HCT116 (cell line): ENCODE results near the gene RNF150. TPM values are rescaled to one million over a fixed set of nuclear protein-coding genes. Genes with fewer than 3 reads are reported as not detected.

Experiments used
- ATAC-seq: fragments of 200-7000 bp; cut with Tn5 transposase; 2 replicates; pipeline ENCODE4 v1.9.1; 2020; ENCODE audit warnings: mild to moderate bottlenecking, moderate library complexity
- BruUV-seq: library from RNA; stranded (reverse); fragments of 400-500 nt; replicated peaks from 2 replicates; lab custom pipeline; 2021; lab: Mats Ljungman, UMichigan
- CTCF ChIA-PET: fragments of 300-600 bp; sonication (Branson Sonifier 250); formaldehyde crosslinking; loops from one replicate; lab custom pipeline; 2021; ENCODE audit warnings: antibody characterized with exemption; lab: Charles Lee
- POLR2A ChIA-PET: fragments of 300-600, 350-600 bp; sonication (Branson Sonifier 250); formaldehyde crosslinking; loops from one replicate; lab custom pipeline; 2021; ENCODE audit warnings: antibody characterized with exemption; lab: Charles Lee
- RAD21 ChIA-PET, 2 experiments: fragments of 300-600 bp; sonication (Branson Sonifier 250); formaldehyde crosslinking; loops; one replicate each; lab custom pipeline; 2023; ENCODE audit warnings: low total read pairs in 2 of 2; ENCODE audit not compliant: uncharacterized antibody in 2 of 2, unreplicated experiment in 2 of 2, low non-redundant PET in 1 of 2; lab: Charles Lee
- DNase-seq: peaks from one replicate; pipeline ENCODE4 v3.0.0-alpha.2; 2010; ENCODE audit warnings: low read depth, low spot score
- H2AFZ ChIP-seq: fragments of 200-600 bp; shearing (Covaris generic), sonication (generic); 2 replicates; pipeline ENCODE4 v1.6.1; 2017; ENCODE audit warnings: low read depth, mixed run types, mixed read lengths, antibody characterized with exemption, low read length; ENCODE audit not compliant: poor library complexity, severe bottlenecking
- H3K27ac ChIP-seq: 2 replicates; pipeline ENCODE4 v1.5.1; 2012; ENCODE audit warnings: low read depth, low read length
- H3K27me3 ChIP-seq: fragments of 200-600 bp; sonication (generic); 2 replicates; pipeline ENCODE4 v1.6.1; 2016; ENCODE audit warnings: mixed run types, low read length, mixed read lengths; ENCODE audit not compliant: insufficient read depth
- H3K36me3 ChIP-seq, 2 experiments: fragments of 200-500 bp in 1 of 2; fragments of 200-600 bp in 1 of 2; sonication (Bioruptor generic) in 1 of 2; sonication (generic) in 1 of 2; 2 replicates each; pipeline versions ENCODE4 v1.5.1 to v1.6.1; 2014 to 2016; ENCODE audit warnings: low read length in 2 of 2, inconsistent platforms in 1 of 2, mixed read lengths in 1 of 2, mixed run types in 1 of 2; ENCODE audit not compliant: insufficient read depth in 2 of 2, control insufficient read depth in 1 of 2
- H3K4me1 ChIP-seq, 2 experiments: fragments of 200-600 bp in 1 of 2; sonication (generic) in 1 of 2; 2 replicates each; pipeline versions ENCODE4 v1.5.1 to v1.6.1; 2012 to 2017; ENCODE audit warnings: low read length in 2 of 2, inconsistent platforms in 1 of 2, mild to moderate bottlenecking in 1 of 2, mixed read lengths in 1 of 2, mixed run types in 1 of 2, moderate library complexity in 1 of 2; ENCODE audit not compliant: insufficient read depth in 2 of 2, control insufficient read depth in 1 of 2
- H3K4me2 ChIP-seq: fragments of 200-600 bp; sonication (generic); 2 replicates; pipeline ENCODE4 v1.6.1; 2017; ENCODE audit warnings: mixed run types, low read length, mixed read lengths
- H3K4me3 ChIP-seq, 2 experiments: fragments of 200-600 bp in 1 of 2; sonication (generic) in 1 of 2; replicated peaks in 1 of 2; 2 replicates each; pipeline ENCODE4 v1.5.1; 2011 to 2016; ENCODE audit warnings: low read length in 2 of 2, control low read depth in 1 of 2, low read depth in 1 of 2, mild to moderate bottlenecking in 1 of 2, mixed read lengths in 1 of 2, mixed run types in 1 of 2
- H3K79me2 ChIP-seq: fragments of 200-600 bp; sonication (generic); 2 replicates; pipeline ENCODE4 v1.6.1; 2017; ENCODE audit warnings: mild to moderate bottlenecking, mixed run types, low read length, moderate library complexity, mixed read lengths; ENCODE audit not compliant: insufficient read depth
- H3K9ac ChIP-seq: fragments of 200-600 bp; sonication (generic); 2 replicates; pipeline ENCODE4 v1.6.1; 2016; ENCODE audit warnings: low read length, mixed read lengths
- H3K9me2 ChIP-seq: fragments of 200-600 bp; sonication (generic), shearing (Covaris generic); 2 replicates; pipeline ENCODE4 v1.6.1; 2017; ENCODE audit warnings: mixed run types, mild to moderate bottlenecking, moderate library complexity; ENCODE audit not compliant: insufficient read depth
- H3K9me3 ChIP-seq, 2 experiments: fragments of 200-500 bp in 1 of 2; fragments of 200-600 bp in 1 of 2; sonication (Bioruptor generic) in 1 of 2; sonication (generic) in 1 of 2; 2 replicates each; pipeline ENCODE4 v1.6.1; 2014 to 2017; ENCODE audit warnings: low read length in 2 of 2, mixed read lengths in 2 of 2, inconsistent platforms in 1 of 2, low read depth in 1 of 2, mild to moderate bottlenecking in 1 of 2, mixed run types in 1 of 2, moderate library complexity in 1 of 2; ENCODE audit not compliant: control insufficient read depth in 1 of 2, insufficient read depth in 1 of 2
- H4K20me1 ChIP-seq: fragments of 200-600 bp; sonication (generic), shearing (Covaris generic); 2 replicates; pipeline ENCODE4 v1.6.1; 2017; ENCODE audit warnings: mixed run types, mild to moderate bottlenecking, moderate library complexity; ENCODE audit not compliant: insufficient read depth
- ATF3 ChIP-seq: IDR thresholded peaks from 2 replicates; pipeline ENCODE4 v1.6.1; 2012
- EGR1 ChIP-seq: IDR thresholded peaks from 2 replicates; pipeline ENCODE4 v1.6.1; 2012; ENCODE audit warnings: low read depth
- ELF1 ChIP-seq: IDR thresholded peaks from 2 replicates; pipeline ENCODE4 v1.6.1; 2012; ENCODE audit warnings: low read depth, borderline replicate concordance
- EZH2 ChIP-seq: fragments of 200-600 bp; sonication (generic); IDR thresholded peaks from 2 replicates; pipeline ENCODE4 v1.6.1; 2017; ENCODE audit warnings: antibody characterized with exemption, mixed run types
- MAX ChIP-seq: IDR thresholded peaks from 2 replicates; pipeline ENCODE4 v1.6.1; 2012
- RAD21 ChIP-seq: IDR thresholded peaks from 2 replicates; pipeline ENCODE4 v1.6.1; 2012; ENCODE audit warnings: low read depth, mild to moderate bottlenecking
- REST ChIP-seq: IDR thresholded peaks from 2 replicates; pipeline ENCODE4 v1.6.1; 2012; ENCODE audit warnings: low read depth
- SIN3A ChIP-seq: IDR thresholded peaks from 2 replicates; pipeline ENCODE4 v1.6.1; 2012; ENCODE audit warnings: low read depth
- SP1 ChIP-seq: IDR thresholded peaks from 2 replicates; pipeline ENCODE4 v1.6.1; 2012; ENCODE audit warnings: low read depth
- TCF7L2 ChIP-seq: IDR thresholded peaks from 2 replicates; pipeline ENCODE4 v1.7.0; 2011; ENCODE audit warnings: borderline replicate concordance, inconsistent platforms; ENCODE audit not compliant: insufficient read depth, insufficient read length; ENCODE audit errors: extremely low read depth
- ZBTB33 ChIP-seq: IDR thresholded peaks from 2 replicates; pipeline ENCODE4 v1.6.1; 2011; ENCODE audit warnings: mild to moderate bottlenecking, low read length, moderate library complexity; ENCODE audit not compliant: insufficient replicate concordance; ENCODE audit errors: extremely low read depth
- ZFX ChIP-seq: fragments of 450-650 bp; IDR thresholded peaks from 2 replicates; pipeline ENCODE4 v1.6.1; 2017
- intact Hi-C: fragments of 100-400 bp; cut with micrococcal nuclease; formaldehyde crosslinking; loops from 2 replicates; pipeline ENCODE4 v1.10.0; 2022
- total RNA-seq: library from RNA; stranded (reverse); gene quantifications from one replicate; pipeline ENCODE4 v1.2.1, GENCODE V29; 2021; ENCODE audit not compliant: unreplicated experiment

Gene RNF150
- total RNA-seq, 1 experiment from 2014 or later: 0.07 TPM

GRCh38 chr4:140903522-140904475, 229.5 kb downstream of the RNF150 start:
- intact Hi-C loops: no loop called here
- CTCF ChIA-PET: no interaction called here
- RAD21 ChIA-PET: no interaction called here

GRCh38 chr4:140901736-140902336, 231.4 kb downstream of the RNF150 start:
- ChIA-PET CTCF (no interaction called here), RAD21 (no interaction called here), POLR2A (no interaction called here)
- Histone ChIP-seq H3K4me2 (no peak overlapping the region), H3K4me3 (no peak overlapping the region), H3K9me2 (no peaks in the 10 kb centered on the region), H3K27ac (no peak overlapping the region), H3K9me3 (no peaks in the 10 kb centered on the region), H2AFZ (no peak overlapping the region), H3K4me1 (no peaks in the 10 kb centered on the region), H3K27me3 (0 out of 2 replicates have a peak, but pooled peaks cover 7% of the 10 kb centered on the region), H3K79me2 (no peaks in the 10 kb centered on the region), H3K36me3 (no peaks in the 10 kb centered on the region), H3K9ac (no peak overlapping the region), H4K20me1 (no peaks in the 10 kb centered on the region)
- DNase-seq: no peak
- no TSS peak for BruUV-seq
- intact Hi-C loops: no loop called here
- ATAC-seq: no peak
- TF ChIP-seq EZH2 (no peak), ZBTB33 (no peak), EGR1 (no peak), ZFX (no peak), RAD21 (no peak), REST (no peak), MAX (no peak), ELF1 (no peak), ATF3 (no peak), SIN3A (no peak), TCF7L2 (no peak)

More at GRCh38 chr4:140903522-140904475, 229.5 kb downstream of the RNF150 start:
- no peak for ATAC-seq
- POLR2A ChIA-PET: no interaction called here
- no peaks in the 10 kb centered on the region for H3K4me1 ChIP-seq
- TF ChIP-seq SP1 (no peak), EZH2 (no peak)
- TF ChIP-seq, all 23 proteins: peak for 0
- DNase-seq: no peak
- Histone ChIP-seq H3K79me2 (no peaks in the 10 kb centered on the region), H3K27ac (no peak overlapping the region), H3K9me3 (no peaks in the 10 kb centered on the region), H3K36me3 (no peaks in the 10 kb centered on the region), H3K9me2 (no peaks in the 10 kb centered on the region), H3K9ac (no peak overlapping the region), H3K4me2 (no peak overlapping the region), H4K20me1 (no peaks in the 10 kb centered on the region), H3K27me3 (0 out of 2 replicates have a peak, but pooled peaks cover 7% of the 10 kb centered on the region), H2AFZ (no peak overlapping the region), H3K4me3 (no peak overlapping the region)
- no TSS peak for BruUV-seq
